Measurements from ENCODE around the gene SFTPB.

Gene SFTPB

GRCh38 chr2:85613717-85614515, 54.1 kb downstream of the SFTPB start:
- no peak for DNase-seq (ENCODE audit: low read depth)

DNA sequence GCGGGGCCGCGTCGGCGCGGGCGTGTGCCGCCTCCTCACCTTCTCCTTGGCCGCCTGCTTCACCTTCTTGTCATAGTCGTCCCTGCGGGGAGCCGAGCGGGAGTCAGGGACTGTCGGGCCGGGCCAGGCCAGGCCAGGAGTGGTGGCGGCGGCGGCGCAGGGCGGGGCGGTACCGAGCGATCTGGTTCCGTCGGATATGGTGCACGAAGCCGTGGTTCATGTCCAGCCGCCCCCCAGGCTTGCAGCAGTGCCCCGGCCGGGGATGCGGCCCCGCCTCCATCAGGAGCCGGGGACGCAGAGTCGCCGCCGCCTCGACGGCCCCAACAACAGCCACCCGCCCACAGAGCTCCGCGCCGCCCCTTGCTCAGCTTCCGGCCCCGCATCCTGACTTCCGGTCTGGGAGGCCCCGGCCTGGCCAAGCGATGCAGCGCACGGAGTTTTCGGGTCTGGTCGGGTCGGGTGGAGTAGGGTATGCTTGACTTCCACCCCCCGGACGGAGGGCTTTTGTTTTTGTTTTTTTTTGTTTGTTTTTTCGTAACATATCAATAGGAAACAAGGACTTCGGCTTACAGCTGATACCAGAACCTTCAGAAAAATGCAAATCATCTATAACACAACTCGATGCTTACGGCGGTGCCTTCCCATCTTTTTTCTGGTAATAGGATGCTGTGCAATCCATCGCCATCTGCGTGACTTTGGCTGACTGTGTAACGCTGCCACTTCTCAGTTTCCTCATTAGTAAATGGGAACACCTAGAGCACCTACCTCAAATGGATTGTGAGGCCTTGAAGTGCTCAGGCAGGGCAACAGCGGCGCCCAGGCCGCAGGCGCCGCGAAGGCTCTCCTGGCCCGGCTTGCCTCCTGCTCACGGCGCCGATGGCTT, 56.1 kb downstream of the SFTPB start, which contains the start of gene C2orf68:
TSS of gene C2orf68 (minus strand) at position 362 of the 883 bp plus-strand sequence. CDS start at position 280, 82 bp downstream.
- DNase-seq (ENCODE audit: low read depth) = peak; percentile 70

DNA sequence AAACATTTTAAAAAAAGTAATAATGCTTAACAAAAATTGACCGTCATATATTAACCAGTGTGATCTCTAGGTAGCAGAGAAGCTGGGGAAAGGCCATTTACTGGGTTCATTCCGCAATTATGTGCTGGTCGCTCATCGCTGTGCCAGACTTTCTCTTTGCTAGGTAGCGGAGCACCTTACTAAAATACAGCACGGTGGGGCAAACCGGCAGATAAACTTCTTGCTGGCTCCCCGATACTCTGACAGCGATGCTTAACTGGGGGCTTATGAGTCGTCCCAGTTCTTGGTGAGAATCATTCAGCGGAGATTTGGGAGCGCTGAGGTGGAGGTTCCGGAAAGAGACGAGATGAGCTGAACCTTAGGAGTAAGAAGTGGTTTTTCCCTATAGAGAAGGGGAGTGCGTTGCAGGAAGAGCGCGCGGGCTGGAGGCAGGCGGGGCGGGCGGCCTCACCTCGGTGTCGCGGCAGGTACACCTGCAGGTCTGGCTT, 56.7 kb downstream of the SFTPB start:
- DNase-seq (ENCODE audit: low read depth) = no peak
